GM12872 (cell line): ENCODE results near the gene PRR5L.

Experiments used
- CTCF ChIP-seq: IDR thresholded peaks from 3 replicates; pipeline ENCODE4 v1.5.1; 2011; ENCODE audit warnings: low read depth, mild to moderate bottlenecking, low read length, moderate library complexity; ENCODE audit not compliant: insufficient read depth

The PRR5L gene

GRCh38 chr11:36333468-36333867, 37.4 kb downstream of the PRR5L start:
- no peak for TF ChIP-seq CTCF

- TF ChIP-seq CTCF, result no peak
Measured at GRCh38 chr11:36333897-36334296, 37.8 kb downstream of the PRR5L start.

GRCh38 chr11:36339888-36340287, 43.8 kb downstream of the PRR5L start:
- TF ChIP-seq CTCF, result no peak

GRCh38 chr11:36340897-36341296, 44.8 kb downstream of the PRR5L start:
- TF ChIP-seq CTCF, result no peak

GRCh38 chr11:36341915-36342314, 45.8 kb downstream of the PRR5L start:
- TF ChIP-seq CTCF, result no peak

- TF ChIP-seq CTCF, result no peak
Measured at GRCh38 chr11:36342327-36342726, 46.2 kb downstream of the PRR5L start.

GRCh38 chr11:36343436-36343835, 47.3 kb downstream of the PRR5L start:
- no peak for TF ChIP-seq CTCF

- TF ChIP-seq CTCF, result no peak
Measured at GRCh38 chr11:36345084-36345511, 49.0 kb downstream of the PRR5L start.
